ENCODE data around the gene RALGDS. TPM values are rescaled to one million over a fixed set of nuclear protein-coding genes. Genes with fewer than 3 reads are reported as not detected.

Gene RALGDS
- total RNA-seq, 1 experiment from 2014 or later, result 36.1 TPM

DNA sequence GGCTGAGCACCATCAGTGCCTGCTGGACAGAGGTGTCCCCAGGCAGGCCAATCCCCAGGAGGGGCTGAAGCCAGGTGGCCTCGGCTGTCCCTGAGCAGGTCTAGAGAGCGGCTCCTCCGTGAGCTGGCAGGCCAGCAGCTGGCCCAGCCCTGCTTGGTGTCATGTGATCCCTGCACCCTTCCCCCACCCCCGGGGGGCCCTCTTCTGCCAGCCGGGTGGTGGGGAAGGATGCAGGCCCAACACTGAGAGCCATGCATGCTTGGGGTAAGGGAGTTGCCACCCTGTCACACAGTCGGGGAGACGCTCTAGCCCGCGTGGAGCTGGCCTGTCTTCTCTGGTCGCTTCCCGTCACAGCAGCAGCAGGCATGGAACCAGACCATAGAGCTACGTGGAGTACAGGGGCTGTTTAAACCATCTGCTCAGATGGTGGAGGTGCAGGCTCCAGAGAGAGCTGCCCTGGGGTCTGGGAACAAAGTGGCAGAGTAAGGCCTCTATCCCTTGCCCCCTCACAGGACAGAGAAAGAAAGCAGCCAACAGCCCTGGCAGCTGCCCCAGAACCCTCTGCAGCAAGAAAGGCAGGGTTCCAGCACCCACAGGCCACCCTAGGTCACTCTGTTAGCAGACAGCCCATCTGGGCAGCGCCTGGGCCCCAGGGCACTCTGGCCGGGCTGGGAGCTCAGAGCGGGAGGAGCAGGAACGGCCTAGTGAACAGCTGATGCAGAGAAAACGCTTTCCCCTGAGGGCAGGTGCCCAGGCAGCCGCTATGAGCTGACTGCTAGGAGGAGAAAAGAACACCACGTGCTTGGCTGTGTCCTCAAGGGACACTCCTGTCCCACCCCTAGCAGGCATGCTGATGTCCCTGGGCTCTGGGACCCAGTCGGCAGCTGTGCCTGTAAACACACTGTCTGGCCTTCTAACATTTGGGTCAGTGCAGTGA, 6.8 kb downstream of the RALGDS start:
- Histone ChIP-seq H3K9me2 (ENCODE audit: insufficient read depth) (no peaks in the 10 kb centered on the region), H3K9ac (ENCODE audit: low read length) (no peak overlapping the region), H3K27ac (ENCODE audit: low read depth, low read length) (no peak overlapping the region), H3K4me1 (ENCODE audit: control insufficient read depth in 1 of 2, insufficient read depth in 2 of 2, low read length in 2 of 2) (peaks cover 0 to 12% of the 10 kb centered on the region in 2 experiments; a peak in 2 of 4 replicates), H3K9me3 (ENCODE audit: control insufficient read depth in 1 of 2, insufficient read depth in 1 of 2, low read depth in 1 of 2, low read length in 2 of 2) (no peaks in the 10 kb centered on the region), H3K27me3 (ENCODE audit: insufficient read depth, low read length) (no peaks in the 10 kb centered on the region), H3K4me3 (replicated peaks in 1 of 2; ENCODE audit: low read depth in 1 of 2, low read length in 2 of 2) (no peak overlapping the region), H4K20me1 (ENCODE audit: insufficient read depth) (no peaks in the 10 kb centered on the region), H3K36me3 (ENCODE audit: control insufficient read depth in 1 of 2, insufficient read depth in 2 of 2, low read length in 2 of 2) (peaks cover 8 to 11% of the 10 kb centered on the region in 2 experiments; a peak in 3 of 4 replicates), H3K4me2 (ENCODE audit: low read length) (no peak overlapping the region), H3K79me2 (ENCODE audit: insufficient read depth, low read length) (peaks cover 30% of the 10 kb centered on the region), H2AFZ (ENCODE audit: low read depth, low read length, poor library complexity, severe bottlenecking) (no peak overlapping the region)
- POLR2A ChIA-PET, result no interaction called here
- TF ChIP-seq EZH2 (IDR thresholded peaks at IDR 0.05) (no peak), RAD21 (IDR thresholded peaks at IDR 0.05; ENCODE audit: low read depth) (no peak), EGR1 (IDR thresholded peaks at IDR 0.05; ENCODE audit: low read depth) (no peak), SIN3A (IDR thresholded peaks at IDR 0.05; ENCODE audit: low read depth) (no peak), FOSL1 (IDR thresholded peaks at IDR 0.05; ENCODE audit: low read depth) (no peak), YY1 (IDR thresholded peaks at IDR 0.05; ENCODE audit: extremely low read depth, insufficient replicate concordance, low read depth, low read length) (no peak), SP1 (IDR thresholded peaks at IDR 0.05; ENCODE audit: low read depth) (no peak), ELF1 (IDR thresholded peaks at IDR 0.05; ENCODE audit: borderline replicate concordance, low read depth) (no peak), EZH2phosphoT487 (IDR thresholded peaks at IDR 0.05; ENCODE audit: borderline replicate concordance) (no peak), POLR2AphosphoS5 (IDR thresholded peaks at IDR 0.05; ENCODE audit: low read depth, low read length) (no peak), CBX3 (IDR thresholded peaks at IDR 0.05; ENCODE audit: low read depth) (no peak), JUND (IDR thresholded peaks at IDR 0.05) (no peak)
- TF ChIP-seq, protein P1, sequence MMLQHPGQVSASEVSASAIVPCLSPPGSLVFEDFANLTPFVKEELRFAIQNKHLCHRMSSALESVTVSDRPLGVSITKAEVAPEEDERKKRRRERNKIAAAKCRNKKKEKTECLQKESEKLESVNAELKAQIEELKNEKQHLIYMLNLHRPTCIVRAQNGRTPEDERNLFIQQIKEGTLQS (IDR thresholded peaks at IDR 0.05), result no peak
- TF ChIP-seq, protein P2, sequence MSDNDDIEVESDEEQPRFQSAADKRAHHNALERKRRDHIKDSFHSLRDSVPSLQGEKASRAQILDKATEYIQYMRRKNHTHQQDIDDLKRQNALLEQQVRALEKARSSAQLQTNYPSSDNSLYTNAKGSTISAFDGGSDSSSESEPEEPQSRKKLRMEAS (IDR thresholded peaks at IDR 0.05), result no peak
- TF ChIP-seq, protein P3, sequence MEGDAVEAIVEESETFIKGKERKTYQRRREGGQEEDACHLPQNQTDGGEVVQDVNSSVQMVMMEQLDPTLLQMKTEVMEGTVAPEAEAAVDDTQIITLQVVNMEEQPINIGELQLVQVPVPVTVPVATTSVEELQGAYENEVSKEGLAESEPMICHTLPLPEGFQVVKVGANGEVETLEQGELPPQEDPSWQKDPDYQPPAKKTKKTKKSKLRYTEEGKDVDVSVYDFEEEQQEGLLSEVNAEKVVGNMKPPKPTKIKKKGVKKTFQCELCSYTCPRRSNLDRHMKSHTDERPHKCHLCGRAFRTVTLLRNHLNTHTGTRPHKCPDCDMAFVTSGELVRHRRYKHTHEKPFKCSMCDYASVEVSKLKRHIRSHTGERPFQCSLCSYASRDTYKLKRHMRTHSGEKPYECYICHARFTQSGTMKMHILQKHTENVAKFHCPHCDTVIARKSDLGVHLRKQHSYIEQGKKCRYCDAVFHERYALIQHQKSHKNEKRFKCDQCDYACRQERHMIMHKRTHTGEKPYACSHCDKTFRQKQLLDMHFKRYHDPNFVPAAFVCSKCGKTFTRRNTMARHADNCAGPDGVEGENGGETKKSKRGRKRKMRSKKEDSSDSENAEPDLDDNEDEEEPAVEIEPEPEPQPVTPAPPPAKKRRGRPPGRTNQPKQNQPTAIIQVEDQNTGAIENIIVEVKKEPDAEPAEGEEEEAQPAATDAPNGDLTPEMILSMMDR (IDR thresholded peaks at IDR 0.05 in 2 of 3, conservative IDR thresholded peaks at IDR 0.05 in 1 of 3; ENCODE audit: borderline replicate concordance in 1 of 3, insufficient read depth in 1 of 3, low read depth in 2 of 3, low read length in 2 of 3), result no peak
- TF ChIP-seq, protein P4, sequence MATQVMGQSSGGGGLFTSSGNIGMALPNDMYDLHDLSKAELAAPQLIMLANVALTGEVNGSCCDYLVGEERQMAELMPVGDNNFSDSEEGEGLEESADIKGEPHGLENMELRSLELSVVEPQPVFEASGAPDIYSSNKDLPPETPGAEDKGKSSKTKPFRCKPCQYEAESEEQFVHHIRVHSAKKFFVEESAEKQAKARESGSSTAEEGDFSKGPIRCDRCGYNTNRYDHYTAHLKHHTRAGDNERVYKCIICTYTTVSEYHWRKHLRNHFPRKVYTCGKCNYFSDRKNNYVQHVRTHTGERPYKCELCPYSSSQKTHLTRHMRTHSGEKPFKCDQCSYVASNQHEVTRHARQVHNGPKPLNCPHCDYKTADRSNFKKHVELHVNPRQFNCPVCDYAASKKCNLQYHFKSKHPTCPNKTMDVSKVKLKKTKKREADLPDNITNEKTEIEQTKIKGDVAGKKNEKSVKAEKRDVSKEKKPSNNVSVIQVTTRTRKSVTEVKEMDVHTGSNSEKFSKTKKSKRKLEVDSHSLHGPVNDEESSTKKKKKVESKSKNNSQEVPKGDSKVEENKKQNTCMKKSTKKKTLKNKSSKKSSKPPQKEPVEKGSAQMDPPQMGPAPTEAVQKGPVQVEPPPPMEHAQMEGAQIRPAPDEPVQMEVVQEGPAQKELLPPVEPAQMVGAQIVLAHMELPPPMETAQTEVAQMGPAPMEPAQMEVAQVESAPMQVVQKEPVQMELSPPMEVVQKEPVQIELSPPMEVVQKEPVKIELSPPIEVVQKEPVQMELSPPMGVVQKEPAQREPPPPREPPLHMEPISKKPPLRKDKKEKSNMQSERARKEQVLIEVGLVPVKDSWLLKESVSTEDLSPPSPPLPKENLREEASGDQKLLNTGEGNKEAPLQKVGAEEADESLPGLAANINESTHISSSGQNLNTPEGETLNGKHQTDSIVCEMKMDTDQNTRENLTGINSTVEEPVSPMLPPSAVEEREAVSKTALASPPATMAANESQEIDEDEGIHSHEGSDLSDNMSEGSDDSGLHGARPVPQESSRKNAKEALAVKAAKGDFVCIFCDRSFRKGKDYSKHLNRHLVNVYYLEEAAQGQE (IDR thresholded peaks at IDR 0.05; ENCODE audit: low read depth), result no peak
- no TSS peak for BruUV-seq (replicated peaks)
- intact Hi-C loops (cut with micrococcal nuclease), result no loop called here
- RAD21 ChIA-PET (ENCODE audit: low non-redundant PET in 1 of 2, low total read pairs in 2 of 2, uncharacterized antibody in 2 of 2, unreplicated experiment in 2 of 2), result no interaction called here
- DNase-seq (ENCODE audit: low read depth, low spot score), result no peak
- ATAC-seq, result no peak
- CTCF ChIA-PET, result no interaction called here
